SH-SY5Y (cell line): ENCODE results near the gene ATP9A.

Source experiments
- GATA2 ChIP-seq: IDR thresholded peaks from 2 replicates; pipeline ENCODE4 v1.6.1; 2011; ENCODE audit warnings: mild to moderate bottlenecking, low read depth, low read length
- GATA3 ChIP-seq: IDR thresholded peaks from 2 replicates; pipeline ENCODE4 v1.6.1; 2011; ENCODE audit warnings: low read depth, mild to moderate bottlenecking, low read length, moderate library complexity

DNA sequence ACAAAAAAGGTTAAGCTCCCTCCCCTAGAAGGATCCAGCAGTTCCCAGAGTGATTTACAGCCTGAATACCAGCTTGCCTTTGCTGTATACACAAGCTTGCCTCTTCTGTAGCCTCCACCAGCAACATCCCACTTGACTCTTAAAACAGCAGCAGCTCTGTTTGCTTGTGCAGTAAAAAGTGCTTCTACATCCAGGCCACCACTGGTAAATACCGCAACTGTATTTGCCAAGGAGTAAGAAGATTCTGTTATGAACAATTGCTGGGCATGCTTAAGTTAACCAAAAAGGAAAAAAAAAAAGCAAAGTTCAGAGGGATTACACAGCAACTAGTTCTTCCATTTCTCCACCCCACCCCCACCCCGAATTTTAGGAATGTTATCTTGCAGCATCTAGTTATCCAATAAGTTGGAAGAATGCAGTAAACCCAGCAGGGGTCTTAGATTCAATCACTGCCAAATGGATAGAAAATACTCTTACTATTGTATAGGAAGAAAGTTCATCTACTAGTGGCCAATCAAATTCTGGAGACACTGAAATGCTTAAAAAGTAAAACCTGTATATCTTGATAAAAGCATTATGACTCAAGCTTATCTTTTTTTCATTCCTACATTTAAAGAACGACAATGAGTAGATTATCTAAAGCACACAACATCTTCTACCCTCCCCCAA, 29.3 kb upstream of the ATP9A start:
- no peak for TF ChIP-seq GATA2
- no peak for TF ChIP-seq GATA3
